RPMI8226 (cell line): ENCODE results near the gene RWDD3.

Source experiments
- DNase-seq: peaks from one replicate; pipeline ENCODE4 v3.0.0-alpha.2; 2015

The RWDD3 gene

GRCh38 chr1:95230768-95231191, 3.2 kb upstream of the RWDD3 start:
- DNase-seq: no peak

- DNase-seq: no peak
Observed at GRCh38 chr1:95232646-95233318, 1.2 kb upstream of the RWDD3 start.

- no peak for DNase-seq
Observed at GRCh38 chr1:95233319-95233736, 682 bp upstream of the RWDD3 start.

GRCh38 chr1:95236784-95237575, 3.0 kb downstream of the RWDD3 start:
- no peak for DNase-seq

- no peak for DNase-seq
Observed at GRCh38 chr1:95237981-95238703, 4.1 kb downstream of the RWDD3 start.

GRCh38 chr1:95245029-95245428, 11.0 kb downstream of the RWDD3 start:
- no peak for DNase-seq

- DNase-seq: no peak
Observed at GRCh38 chr1:95246511-95246910, 12.5 kb downstream of the RWDD3 start.

- no peak for DNase-seq
Observed at GRCh38 chr1:95247607-95248006, 13.6 kb downstream of the RWDD3 start.

- no peak for DNase-seq
Observed at GRCh38 chr1:95249916-95250315, 15.9 kb downstream of the RWDD3 start.

- no peak for DNase-seq
Observed at GRCh38 chr1:95252422-95252821, 18.4 kb downstream of the RWDD3 start.

GRCh38 chr1:95254959-95255358, 20.9 kb downstream of the RWDD3 start:
- no peak for DNase-seq

- DNase-seq: no peak
Observed at GRCh38 chr1:95255826-95256225, 21.8 kb downstream of the RWDD3 start.

GRCh38 chr1:95257758-95258157, 23.7 kb downstream of the RWDD3 start:
- DNase-seq: no peak

GRCh38 chr1:95259245-95259644, 25.2 kb downstream of the RWDD3 start:
- no peak for DNase-seq

GRCh38 chr1:95262913-95263312, 28.9 kb downstream of the RWDD3 start:
- no peak for DNase-seq

- no peak for DNase-seq
Observed at GRCh38 chr1:95263450-95263849, 29.4 kb downstream of the RWDD3 start.

- DNase-seq: no peak
Observed at GRCh38 chr1:95265106-95265505, 31.1 kb downstream of the RWDD3 start.

GRCh38 chr1:95276429-95276828, 42.4 kb downstream of the RWDD3 start:
- DNase-seq: no peak

- no peak for DNase-seq
Observed at GRCh38 chr1:95278173-95279006, 44.4 kb downstream of the RWDD3 start.

- no peak for DNase-seq
Observed at GRCh38 chr1:95281781-95282517, 47.9 kb downstream of the RWDD3 start.

GRCh38 chr1:95282518-95282895, 48.5 kb downstream of the RWDD3 start:
- DNase-seq: no peak

- DNase-seq: no peak
Observed at GRCh38 chr1:95284420-95284819, 50.4 kb downstream of the RWDD3 start.
